Measurements from ENCODE around the gene LLCFC1.

LLCFC1 gene

DNA sequence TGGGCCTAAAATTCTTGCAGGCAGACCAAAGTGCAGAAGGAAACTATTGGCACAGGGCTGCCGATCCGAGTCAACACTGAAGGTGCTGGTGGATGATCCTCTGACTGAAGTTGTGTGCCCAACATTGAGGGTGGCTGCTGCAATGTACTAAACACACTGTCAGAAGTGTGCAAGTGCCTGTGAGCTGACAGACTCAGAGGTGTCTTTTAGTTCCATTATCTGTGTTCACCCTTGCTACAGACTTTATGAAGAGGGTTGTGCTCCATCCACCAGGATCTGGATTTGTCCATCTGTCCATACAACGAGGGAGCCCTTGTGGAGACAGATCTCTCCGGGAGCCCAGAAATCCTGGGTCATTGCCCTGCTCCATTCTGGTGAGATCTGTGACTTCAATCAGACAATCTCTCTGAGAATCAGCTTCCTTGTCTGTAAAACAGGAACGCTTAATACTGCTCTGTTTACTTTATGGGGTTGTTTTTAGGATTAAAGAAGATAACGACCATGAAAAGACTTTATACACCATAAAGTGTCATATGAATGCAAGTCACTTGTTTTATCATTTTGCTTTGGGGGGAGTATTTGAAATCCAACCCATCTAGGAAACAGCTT is 44.2 kb upstream of the LLCFC1 start:
- no peak overlapping the region for H3K4me3 ChIP-seq (ENCODE audit: low read depth, low read length)
- TF ChIP-seq, protein P1, sequence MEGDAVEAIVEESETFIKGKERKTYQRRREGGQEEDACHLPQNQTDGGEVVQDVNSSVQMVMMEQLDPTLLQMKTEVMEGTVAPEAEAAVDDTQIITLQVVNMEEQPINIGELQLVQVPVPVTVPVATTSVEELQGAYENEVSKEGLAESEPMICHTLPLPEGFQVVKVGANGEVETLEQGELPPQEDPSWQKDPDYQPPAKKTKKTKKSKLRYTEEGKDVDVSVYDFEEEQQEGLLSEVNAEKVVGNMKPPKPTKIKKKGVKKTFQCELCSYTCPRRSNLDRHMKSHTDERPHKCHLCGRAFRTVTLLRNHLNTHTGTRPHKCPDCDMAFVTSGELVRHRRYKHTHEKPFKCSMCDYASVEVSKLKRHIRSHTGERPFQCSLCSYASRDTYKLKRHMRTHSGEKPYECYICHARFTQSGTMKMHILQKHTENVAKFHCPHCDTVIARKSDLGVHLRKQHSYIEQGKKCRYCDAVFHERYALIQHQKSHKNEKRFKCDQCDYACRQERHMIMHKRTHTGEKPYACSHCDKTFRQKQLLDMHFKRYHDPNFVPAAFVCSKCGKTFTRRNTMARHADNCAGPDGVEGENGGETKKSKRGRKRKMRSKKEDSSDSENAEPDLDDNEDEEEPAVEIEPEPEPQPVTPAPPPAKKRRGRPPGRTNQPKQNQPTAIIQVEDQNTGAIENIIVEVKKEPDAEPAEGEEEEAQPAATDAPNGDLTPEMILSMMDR (IDR thresholded peaks at IDR 0.05; ENCODE audit: borderline replicate concordance, insufficient read depth, low read depth, low read length): no peak

DNA sequence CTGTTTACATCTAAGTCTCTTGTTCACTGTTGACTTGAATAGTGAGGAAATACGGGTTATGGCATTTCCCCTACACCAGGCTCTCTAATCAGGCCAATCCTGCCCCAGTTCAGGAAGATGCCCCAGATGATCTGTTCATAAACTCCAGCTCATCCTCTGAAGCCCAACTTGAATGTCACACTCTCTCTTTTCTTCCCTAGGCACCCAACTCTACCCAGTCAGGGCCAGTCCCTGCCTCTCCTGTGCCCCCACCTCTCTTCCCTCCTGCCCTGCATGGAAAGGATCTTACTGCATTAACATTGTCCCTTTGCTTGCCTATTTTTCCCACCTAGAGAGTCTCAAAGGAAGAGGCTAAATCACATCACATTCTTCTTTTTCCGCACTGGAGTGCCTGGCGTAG is 43.1 kb upstream of the LLCFC1 start:
- TF ChIP-seq, protein P1 (IDR thresholded peaks at IDR 0.05; ENCODE audit: borderline replicate concordance, insufficient read depth, low read depth, low read length): no peak
- H3K4me3 ChIP-seq (ENCODE audit: low read depth, low read length): no peak overlapping the region

DNA sequence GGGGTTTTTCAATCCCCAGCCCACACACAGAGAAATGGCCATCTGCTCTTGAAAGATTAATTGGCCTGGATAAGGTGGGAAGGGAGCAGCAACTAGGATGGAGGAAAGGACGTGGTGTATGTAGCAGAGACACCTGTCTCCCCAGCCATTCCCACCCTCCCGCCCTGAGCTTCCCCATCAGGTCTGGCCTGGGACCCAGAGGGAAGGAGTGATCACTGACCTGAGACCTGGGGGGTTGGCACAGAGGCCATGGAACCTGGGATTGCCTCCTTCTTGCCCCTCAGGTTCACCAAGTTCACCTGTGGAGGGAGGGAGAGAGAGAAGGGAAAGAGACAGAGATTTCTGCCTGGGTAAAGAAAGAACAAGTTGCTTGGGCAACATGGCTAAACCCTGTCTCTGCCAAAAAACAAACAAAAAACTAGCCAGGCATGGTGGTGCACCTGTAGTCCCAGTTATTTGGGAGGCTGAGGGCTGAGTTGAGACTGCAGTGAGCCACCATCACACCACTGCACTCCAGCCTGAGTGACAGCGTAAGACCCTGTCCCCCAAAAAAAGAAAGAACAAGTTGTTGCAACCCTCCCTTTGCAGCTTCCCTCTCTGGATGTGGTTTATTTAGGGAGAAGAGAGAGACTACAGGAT is 42.4 kb upstream of the LLCFC1 start:
- TF ChIP-seq, protein P1 (IDR thresholded peaks at IDR 0.05; ENCODE audit: borderline replicate concordance, insufficient read depth, low read depth, low read length): no peak

DNA sequence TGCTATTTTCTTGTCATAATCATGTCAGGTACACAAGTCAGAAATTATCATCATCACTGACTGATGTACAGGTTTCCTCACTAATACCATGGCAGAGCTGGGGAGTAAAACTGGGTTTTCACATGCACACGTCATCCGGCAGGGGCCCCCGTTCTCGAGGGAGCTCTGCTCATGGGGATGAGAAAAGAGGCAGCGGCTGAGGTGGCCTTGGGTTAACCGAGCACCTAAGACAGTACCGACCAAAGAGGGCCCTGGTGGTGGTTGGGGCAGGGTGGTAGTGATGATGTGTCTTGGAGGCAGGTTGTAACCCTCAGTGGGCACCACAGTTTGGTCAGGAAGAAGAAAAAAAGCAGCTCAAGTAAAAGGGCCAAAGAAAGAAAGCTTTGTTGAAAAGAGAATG is 41.6 kb upstream of the LLCFC1 start:
- no peak overlapping the region for H3K4me3 ChIP-seq (ENCODE audit: low read depth, low read length)
- TF ChIP-seq, protein P1 (IDR thresholded peaks at IDR 0.05; ENCODE audit: borderline replicate concordance, insufficient read depth, low read depth, low read length): no peak

More for the DNA sequence above, 42.4 kb upstream of the LLCFC1 start:
- no peak overlapping the region for H3K4me3 ChIP-seq (ENCODE audit: low read depth, low read length)

DNA sequence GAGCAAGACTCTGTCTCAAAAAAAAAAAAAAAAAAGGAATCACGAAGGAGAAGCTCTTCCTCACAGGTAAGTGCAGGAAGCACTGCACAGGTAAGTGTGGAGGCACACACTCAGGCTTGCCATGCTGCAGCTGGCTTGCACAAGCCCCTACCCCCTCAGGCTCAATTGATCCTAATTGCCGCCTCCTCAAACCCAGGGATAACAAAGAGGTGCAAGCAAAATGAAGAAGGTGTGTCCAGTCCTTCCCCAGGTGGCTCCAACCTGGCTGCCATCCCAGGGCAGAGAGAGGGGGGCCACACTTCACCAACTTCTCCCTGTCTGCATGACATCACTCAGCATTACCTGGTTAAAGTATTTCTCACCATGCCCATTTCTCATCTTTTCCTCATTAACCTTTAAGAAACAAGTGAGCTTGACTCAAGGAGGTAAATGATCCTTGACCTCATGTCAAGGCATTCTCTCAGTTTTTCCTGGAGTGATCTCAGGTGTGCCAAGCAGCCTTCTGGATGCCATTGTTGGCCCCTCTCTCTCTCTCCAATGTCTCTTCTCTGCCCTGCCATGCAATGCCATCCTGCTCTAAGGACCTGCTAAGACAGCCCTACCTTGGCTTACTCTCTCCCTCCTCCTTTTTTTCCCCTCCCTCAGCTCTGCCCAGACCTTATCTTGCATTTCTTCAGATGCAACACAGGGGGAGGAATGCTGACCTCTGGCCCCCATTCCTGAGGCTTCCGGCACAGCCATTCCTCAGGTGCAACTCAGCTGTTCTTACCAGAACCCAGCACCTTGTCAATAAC is 40.7 kb upstream of the LLCFC1 start:
- H3K4me3 ChIP-seq (ENCODE audit: low read depth, low read length): no peak overlapping the region
- TF ChIP-seq, protein P1 (IDR thresholded peaks at IDR 0.05; ENCODE audit: borderline replicate concordance, insufficient read depth, low read depth, low read length): no peak

DNA sequence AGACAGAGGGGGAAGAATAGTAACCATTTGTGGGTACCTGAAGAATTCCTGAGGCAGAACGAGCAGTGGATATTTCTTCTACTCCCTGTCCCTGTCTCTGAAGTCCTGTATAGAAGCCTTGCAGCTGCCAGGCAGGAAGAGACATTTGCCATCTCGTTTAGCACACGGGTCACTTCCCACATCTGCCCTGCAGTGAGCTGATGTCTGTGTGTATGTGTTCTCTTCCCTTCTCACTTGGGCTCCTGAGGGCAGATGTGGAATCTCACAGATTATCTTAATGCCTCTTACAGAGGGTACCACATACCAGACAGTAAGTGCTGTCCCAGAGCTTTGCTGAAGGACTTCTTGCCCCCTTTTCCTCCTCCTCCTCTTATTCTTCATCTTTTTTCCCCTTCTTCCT is 39.6 kb upstream of the LLCFC1 start:
- TF ChIP-seq, protein P1 (IDR thresholded peaks at IDR 0.05; ENCODE audit: borderline replicate concordance, insufficient read depth, low read depth, low read length): no peak

More for the DNA sequence above, 39.6 kb upstream of the LLCFC1 start:
- no peak overlapping the region for H3K4me3 ChIP-seq (ENCODE audit: low read depth, low read length)
